LNCAP (cell line): ENCODE measurements around the gene SPOP.

Experiments used
- CTCF ChIP-seq: fragments of 450-650 bp; IDR thresholded peaks from 2 replicates; pipeline ENCODE4 v1.5.1; 2017; ENCODE audit warnings: mild to moderate bottlenecking

The SPOP gene

DNA sequence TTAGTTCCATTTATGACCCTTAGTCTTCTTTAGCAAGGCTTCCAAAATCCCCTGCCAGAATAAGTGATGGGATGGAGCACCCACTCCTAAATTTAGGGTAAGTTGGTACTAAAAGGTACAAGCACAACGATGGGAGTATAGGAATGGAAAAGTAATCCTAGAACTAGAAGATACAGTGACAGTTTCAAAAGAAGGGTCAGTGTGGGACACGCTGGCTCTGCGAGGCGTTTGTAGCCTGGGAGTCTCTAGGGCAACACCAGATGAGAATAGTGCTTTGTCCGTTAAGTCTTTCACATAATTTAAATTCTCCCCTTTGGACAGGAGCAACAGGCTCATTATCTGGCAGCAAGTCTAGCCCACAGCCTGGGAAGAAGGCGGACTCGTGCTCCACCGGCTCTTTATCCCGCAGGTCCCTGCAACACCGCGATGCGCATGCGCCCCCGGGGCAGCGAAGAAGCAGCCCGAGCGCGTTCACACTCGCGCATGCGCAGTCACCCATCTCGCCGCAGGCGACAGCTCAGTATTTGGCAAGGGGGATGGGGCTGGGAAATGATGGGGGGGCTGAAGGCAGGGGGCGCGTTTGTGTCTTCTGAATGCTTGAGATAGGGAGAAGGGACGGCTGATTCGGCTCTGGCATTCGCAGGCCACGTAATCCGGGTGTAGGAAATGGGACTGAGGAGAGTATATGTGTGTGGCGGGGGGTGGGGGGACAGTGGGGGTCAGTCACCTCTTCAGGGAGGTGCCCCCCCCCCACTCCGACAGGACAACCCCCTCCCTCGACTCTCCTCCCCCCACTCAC, 564 bp downstream of the SPOP start:
- TF ChIP-seq CTCF, result no peak

DNA sequence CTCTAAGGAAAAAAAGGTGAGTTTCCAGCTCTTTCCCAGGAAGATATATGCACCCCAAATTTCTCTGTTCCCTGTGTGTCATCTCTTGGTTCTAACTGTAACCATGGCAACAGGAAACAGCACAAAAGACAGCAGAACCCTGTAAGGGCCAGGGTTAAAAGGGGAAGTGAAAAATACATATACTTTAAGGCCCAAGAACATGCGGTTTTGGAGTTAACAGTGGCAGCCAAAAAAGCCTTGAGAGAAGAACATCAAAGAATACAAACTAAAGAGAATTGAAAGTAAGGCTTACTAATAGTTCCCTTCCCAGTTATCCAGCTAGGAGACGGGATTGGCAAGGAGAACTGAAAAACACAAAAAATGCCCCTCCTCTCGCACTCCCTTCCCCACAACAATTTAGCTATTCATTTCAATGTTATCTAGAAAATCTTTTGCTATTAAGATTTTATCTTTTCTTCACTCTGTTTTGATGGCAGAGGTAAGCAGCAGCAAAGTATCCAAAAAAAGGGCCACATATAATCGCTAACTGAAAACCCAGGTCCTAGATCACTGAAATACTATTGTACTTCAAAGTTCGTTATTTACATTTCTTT, 1.5 kb downstream of the SPOP start:
- TF ChIP-seq CTCF, result no peak

GRCh38 chr17:49674507-49674906, 3.4 kb downstream of the SPOP start:
- no peak for TF ChIP-seq CTCF

GRCh38 chr17:49670641-49671040, 7.3 kb downstream of the SPOP start:
- TF ChIP-seq CTCF, result no peak

- no peak for TF ChIP-seq CTCF
Measured at GRCh38 chr17:49670002-49670401, 7.9 kb downstream of the SPOP start.

- no peak for TF ChIP-seq CTCF
Measured at GRCh38 chr17:49667854-49668253, 10.0 kb downstream of the SPOP start.

- TF ChIP-seq CTCF, result no peak
Measured at GRCh38 chr17:49664706-49665211, 13.1 kb downstream of the SPOP start.
